VCaP (cell line): Measurements from ENCODE around the gene MB21D2.
"Not testable (repeated sequence)": the region's sequence is repeated elsewhere in the genome, so short reads cannot be mapped to it uniquely, and the experiment has no call there.

ENCODE experiments used
- H3K27ac ChIP-seq: fragments of 450-650 bp; 2 replicates; pipeline ENCODE4 v1.5.1; 2017
- CTCF ChIP-seq: fragments of 450-650 bp; conservative IDR thresholded peaks from 2 replicates; pipeline ENCODE4 v1.5.1; 2017; ENCODE audit warnings: mild to moderate bottlenecking, moderate library complexity

The MB21D2 gene

GRCh38 chr3:192917404-192918274 is at the start of gene MB21D2:
TSS of gene MB21D2 (minus strand) at chr3:192917856. CDS start at chr3:192917840, 16 bp downstream.
- H3K27ac ChIP-seq = peak within 1 kb of the TSS; percentile 45; the same call in 1 of the 2 replicates

DNA sequence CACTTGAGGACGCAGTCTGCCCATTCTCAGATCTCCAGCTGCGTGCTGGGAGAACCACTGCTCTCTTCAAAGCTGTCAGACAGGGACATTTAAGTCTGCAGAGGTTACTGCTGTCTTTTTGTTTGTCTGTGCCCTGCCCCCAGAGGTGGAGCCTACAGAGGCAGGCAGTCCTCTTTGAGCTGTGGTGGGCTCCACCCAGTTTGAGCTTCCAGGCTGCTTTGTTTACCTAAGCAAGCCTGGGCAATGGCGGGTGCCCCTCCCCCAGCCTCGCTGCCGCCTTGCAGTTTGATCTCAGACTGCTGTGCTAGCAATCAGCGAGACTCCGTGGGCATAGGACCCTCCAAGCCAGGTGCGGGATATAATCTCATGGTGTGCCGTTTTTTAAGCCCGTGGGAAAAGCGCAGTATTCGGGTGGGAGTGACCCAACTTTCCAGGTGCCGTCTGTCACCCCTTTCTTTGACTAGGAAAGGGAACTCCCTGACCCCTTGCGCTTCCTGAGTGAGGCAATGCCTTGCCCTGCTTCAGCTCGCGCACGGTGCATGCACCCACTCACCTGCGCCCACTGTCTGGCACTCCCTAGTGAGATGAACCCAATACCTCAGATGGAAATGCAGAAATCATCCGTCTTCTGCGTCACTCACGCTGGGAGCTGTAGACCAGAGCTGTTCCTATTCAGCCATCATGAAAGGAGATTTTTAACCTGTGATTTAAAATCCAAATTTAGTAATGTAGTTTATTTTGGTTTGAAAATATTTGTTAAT is 47.5 kb upstream of the MB21D2 start:
- H3K27ac ChIP-seq = not testable (repeated sequence)

More at GRCh38 chr3:192917404-192918274, at the start of gene MB21D2:
- TF ChIP-seq CTCF = no peak

DNA sequence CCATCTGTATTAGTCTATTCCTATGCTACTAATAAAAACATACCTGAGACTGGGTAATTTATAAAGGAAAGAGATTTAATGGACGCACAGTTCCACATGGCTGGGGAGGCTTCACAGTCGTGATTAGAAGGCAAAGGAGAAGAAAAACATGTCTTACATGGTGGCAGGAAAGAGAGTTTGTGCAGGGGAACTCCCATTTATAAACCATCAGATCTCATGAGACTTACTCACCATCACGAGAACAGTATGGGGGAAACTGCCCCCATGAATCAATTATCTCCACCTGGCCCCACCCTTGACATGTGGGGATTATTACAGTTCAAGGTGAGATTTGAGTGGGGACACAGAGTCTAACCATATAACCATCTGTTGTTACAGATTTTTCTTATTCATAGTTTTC is 42.1 kb upstream of the MB21D2 start:
- TF ChIP-seq CTCF = no peak
- H3K27ac ChIP-seq = no peak overlapping the region

DNA sequence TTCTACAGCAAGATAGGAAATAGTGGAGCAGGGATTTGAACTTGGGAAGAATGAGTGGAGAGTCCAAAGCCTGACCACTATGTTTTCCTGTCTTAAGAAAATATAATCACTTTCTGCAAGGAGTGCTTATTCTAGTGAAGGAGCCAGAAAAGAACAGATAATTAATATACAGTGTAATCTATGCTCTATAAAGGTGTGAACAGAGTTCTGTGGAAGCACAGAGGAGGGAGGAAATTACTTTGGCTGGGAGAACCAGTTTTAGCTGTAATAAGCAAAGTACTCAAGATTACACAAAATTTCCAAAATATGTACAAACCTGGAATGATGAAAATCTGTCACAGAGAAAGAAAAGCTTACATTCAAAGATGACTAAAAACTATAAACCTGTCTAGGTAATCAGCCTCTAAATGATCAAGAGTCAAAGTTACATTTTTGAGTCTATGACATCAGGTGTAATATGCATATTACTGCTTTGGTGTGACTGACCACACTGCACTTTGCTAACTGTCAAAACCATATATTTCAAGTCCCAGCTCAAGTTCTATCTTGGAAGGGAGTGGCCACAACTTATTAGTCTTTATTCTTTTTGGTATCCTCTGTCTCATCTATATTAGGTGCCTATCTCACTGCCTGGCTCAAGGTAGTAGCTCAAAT is 40.7 kb upstream of the MB21D2 start:
- no peak for TF ChIP-seq CTCF
- H3K27ac ChIP-seq = no peak overlapping the region

DNA sequence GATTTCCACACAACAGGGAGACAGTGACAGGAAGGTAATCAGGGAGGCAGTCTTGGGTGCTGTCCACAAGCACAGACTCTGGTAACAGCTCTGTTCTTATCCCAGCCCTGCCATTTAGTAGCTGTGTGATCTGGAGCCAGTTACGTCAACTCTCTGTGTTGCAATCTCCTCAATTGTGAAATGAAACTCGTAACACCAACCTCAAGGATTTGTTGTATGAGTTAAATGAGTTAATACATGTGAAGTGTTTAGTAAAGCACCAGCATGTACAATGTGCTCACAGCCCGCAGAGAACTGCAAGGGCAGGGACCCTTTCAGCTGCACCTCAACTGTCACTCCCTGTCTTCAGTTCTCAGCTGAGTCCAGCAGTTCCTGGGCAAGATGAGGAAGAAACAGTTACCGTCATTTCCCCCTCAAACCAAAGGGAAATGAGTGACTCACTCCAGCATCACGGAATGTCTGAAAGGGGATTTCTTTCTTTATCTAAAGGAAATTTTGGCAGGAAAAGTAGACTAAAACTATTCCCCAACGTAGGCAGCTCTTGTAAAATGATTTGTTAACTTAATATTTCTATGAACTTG is 39.9 kb upstream of the MB21D2 start:
- H3K27ac ChIP-seq = no peak overlapping the region
- no peak for TF ChIP-seq CTCF

DNA sequence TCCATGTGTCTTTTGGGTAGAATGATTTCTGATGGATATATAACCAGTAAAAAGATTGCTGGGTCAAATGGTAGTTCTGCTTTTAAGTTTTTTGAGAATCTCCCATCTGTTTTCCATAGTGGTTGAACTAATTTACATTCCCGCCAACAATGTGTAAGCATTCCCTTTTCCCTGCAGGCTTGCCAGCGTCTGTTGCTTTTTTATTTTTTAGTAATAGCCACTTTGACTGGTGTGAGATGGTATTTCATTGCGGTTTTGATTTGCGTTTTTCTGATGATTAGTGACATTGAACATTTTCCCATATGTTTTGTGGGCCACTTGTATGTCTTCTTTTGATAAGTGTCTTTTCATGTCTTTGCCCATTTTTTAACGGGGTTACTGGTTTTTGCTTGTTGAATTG is 36.3 kb upstream of the MB21D2 start:
- TF ChIP-seq CTCF = no peak

DNA sequence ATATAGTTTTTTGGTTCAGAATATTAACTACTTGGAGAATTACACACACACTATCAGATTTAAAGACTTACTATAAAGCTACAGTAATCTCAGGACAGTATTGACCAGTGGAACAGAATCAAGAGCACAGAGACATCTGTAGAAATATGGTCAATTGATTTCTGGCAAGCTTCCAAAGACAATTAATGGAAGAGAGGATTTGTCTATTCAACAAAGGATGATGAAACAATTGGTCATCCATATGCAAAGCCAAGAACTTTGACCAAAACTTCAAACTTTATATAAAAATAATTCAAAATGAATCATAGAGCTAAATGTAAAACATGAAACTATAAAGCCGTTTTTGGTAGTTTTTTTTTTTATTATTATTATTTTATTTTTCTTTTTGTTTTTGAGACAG is 29.8 kb upstream of the MB21D2 start:
- no peak for TF ChIP-seq CTCF
- no peak overlapping the region for H3K27ac ChIP-seq

More for the DNA sequence above, 36.3 kb upstream of the MB21D2 start:
- no peak overlapping the region for H3K27ac ChIP-seq
